BLaER1 treated with 17β-estradiol and CSF1 and Interleukin-3, amounts not matched to agents 10 nM and 100 nM (cell line): ENCODE data around the gene KRTCAP2.
A peak's percentile ranks its signal among the peaks of the same experiment; 100 is the strongest.

Source experiments
- H3K27ac ChIP-seq, 11 experiments: shearing (Covaris generic); formaldehyde crosslinking; 2 replicates each; pipeline ENCODE4 v1.8.1; 2022
- H3K27me3 ChIP-seq, 11 experiments: shearing (Covaris generic); formaldehyde crosslinking; 2 replicates each; pipeline ENCODE4 v1.8.1; 2022
- H3K36me3 ChIP-seq, 11 experiments: shearing (Covaris generic); formaldehyde crosslinking; 2 replicates each; pipeline ENCODE4 v1.8.1; 2022
- H3K4me1 ChIP-seq, 10 experiments: shearing (Covaris generic); formaldehyde crosslinking; 2 replicates each; pipeline ENCODE4 v1.8.1; 2022
- H3K4me2 ChIP-seq, 11 experiments: shearing (Covaris generic); formaldehyde crosslinking; 2 replicates each; pipeline ENCODE4 v1.8.1; 2022
- H3K4me3 ChIP-seq, 10 experiments: shearing (Covaris generic); formaldehyde crosslinking; 2 replicates each; pipeline ENCODE4 v1.8.1; 2022
- H3K9ac ChIP-seq, 11 experiments: shearing (Covaris generic); formaldehyde crosslinking; 2 replicates each; pipeline ENCODE4 v1.8.1; 2022
- H3K9me3 ChIP-seq, 11 experiments: shearing (Covaris generic); formaldehyde crosslinking; replicated peaks in 1 of 11; 2 replicates each; pipeline ENCODE4 v1.8.1; 2022
- H4K20me1 ChIP-seq, 11 experiments: shearing (Covaris generic); formaldehyde crosslinking; 2 replicates each; pipeline ENCODE4 v1.8.1; 2022
- Cebpa-rat ChIP-seq, 11 experiments: shearing (Covaris generic); IDR thresholded peaks; 2 replicates each; pipeline ENCODE4 v1.8.1; 2022

The KRTCAP2 gene

GRCh38 chr1:155175281-155175926 is 2.3 kb upstream of the KRTCAP2 start:
- peak overlapping the region in 7 of 11 experiments; percentile 60 to 95 (median 88); a peak in 10 of 22 replicates for H3K27ac ChIP-seq
- H3K9me3 ChIP-seq: no peaks in the 10 kb centered on the region
- H4K20me1 ChIP-seq: peaks cover 0 to 8% (median 0%) of the 10 kb centered on the region in 11 experiments; a peak in 5 of 22 replicates
- peaks cover 46 to 77% (median 65%) of the 10 kb centered on the region in 10 experiments for H3K4me1 ChIP-seq
- H3K4me2 ChIP-seq: peak overlapping the region; percentile 90 to 99 (median 97)
- H3K4me3 ChIP-seq: peak overlapping the region; percentile 73 to 93 (median 84); a peak in 19 of 20 replicates
- no peaks in the 10 kb centered on the region for H3K27me3 ChIP-seq
- TF ChIP-seq Cebpa-rat (IDR thresholded peaks at IDR 0.05): no peak
- peak overlapping the region in 9 of 11 experiments; percentile 87 to 97 (median 92); a peak in 20 of 22 replicates for H3K9ac ChIP-seq
- peaks cover 38 to 56% (median 47%) of the 10 kb centered on the region in 11 experiments for H3K36me3 ChIP-seq

DNA sequence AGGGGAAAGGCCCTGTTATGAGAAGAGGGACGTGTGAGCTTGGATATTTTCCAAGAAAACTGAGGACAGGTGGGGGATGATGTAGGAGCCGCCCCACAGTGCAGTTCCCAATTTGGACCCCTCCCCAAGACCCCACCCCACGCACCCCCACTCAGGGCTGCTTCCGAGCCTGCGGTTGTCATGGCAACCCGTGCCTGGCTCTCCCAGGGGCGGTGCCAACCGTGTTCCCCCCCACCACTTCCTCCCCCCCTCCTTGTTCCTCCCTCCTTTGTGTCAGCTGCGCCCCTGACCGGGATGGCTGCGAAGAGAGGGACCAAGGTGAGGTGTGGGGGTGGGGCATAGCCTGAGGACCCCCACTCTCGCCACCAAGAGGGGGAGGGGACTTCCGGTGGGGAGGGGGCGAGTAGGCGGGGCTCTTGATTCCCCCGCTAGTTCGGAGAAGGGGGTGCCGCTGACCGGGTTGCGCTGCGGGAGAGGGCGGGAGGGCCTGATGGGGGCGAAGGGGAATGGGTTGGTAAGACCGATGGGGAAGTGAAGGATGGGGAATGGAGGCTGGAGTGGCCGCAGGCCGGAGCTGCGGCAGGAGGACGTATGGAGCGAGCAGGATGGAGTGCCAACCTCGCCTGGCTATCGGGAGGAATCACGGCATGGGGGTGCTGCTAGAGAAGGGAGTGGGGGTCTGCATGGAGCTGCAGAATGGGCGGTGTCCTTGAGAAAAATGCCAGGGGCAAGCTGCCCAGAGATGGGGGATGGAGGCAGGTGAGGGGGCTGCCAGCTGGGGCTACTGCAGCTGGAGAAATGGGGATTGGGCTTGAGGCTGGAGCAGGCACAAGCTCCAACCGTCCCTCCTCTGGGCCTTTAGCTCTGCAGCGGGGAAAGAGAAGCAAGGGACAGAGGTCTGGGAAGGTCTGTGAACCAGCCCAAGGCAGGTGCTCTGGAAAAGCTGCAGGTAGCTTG is 1.5 kb upstream of the KRTCAP2 start:
- peak overlapping the region; percentile 58 to 97 (median 92); a peak in 21 of 22 replicates for H3K9ac ChIP-seq
- H3K4me2 ChIP-seq: peak overlapping the region; percentile 90 to 99 (median 97)
- TF ChIP-seq Cebpa-rat (IDR thresholded peaks at IDR 0.05): no peak
- H3K36me3 ChIP-seq: peaks cover 41 to 56% (median 47%) of the 10 kb centered on the region in 11 experiments
- H3K9me3 ChIP-seq: no peaks in the 10 kb centered on the region
- peaks cover 0 to 8% (median 0%) of the 10 kb centered on the region in 11 experiments; a peak in 5 of 22 replicates for H4K20me1 ChIP-seq
- peak overlapping the region; percentile 73 to 93 (median 84) for H3K4me3 ChIP-seq
- peaks cover 46 to 77% (median 65%) of the 10 kb centered on the region in 10 experiments for H3K4me1 ChIP-seq
- H3K27me3 ChIP-seq: no peaks in the 10 kb centered on the region
- peak overlapping the region in 9 of 11 experiments; percentile 18 to 95 (median 88); a peak in 16 of 22 replicates for H3K27ac ChIP-seq

DNA sequence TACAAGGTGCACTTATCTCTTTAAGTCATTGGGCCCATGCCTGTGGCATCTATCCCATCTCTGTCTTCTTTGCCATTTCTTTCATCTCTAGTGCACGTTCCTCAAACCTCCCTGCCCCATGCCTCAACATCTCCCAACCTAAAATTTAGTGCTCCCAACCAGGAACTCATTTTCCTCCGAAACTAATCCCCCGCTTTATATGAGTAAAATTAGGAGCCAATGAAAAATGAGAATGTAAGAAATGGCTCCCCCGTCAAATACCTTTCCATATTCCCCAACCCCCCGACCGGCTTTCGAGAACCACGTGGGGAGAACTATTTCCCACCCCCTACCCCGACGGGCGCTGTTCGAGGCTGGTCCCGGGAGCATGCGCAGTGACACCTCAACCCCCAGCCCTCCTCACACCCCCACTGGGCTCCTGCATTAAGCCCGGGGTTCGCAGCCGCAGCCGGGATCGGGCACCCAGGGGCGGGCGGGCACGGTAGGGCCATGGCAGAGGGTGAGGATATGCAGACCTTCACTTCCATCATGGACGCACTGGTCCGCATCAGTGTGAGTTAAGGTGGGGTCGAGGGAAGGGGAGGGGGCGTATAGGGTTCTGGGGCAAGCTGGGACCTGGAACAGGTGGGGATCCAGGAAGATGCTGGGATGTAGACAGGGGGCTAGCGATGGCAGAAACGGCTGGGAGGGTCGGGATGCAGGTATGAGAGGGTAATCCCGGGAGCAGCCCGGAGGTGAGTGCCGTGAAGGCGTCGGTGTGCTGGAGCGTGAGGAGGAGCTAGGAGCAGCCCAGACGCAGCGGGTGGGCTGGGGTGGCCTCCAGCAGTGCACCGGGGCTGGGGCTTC is 597 bp upstream of the KRTCAP2 start, which contains the start of gene TRIM46:
Gene TRIM46, plus strand, starts transcription at position 372 of the 846 bp plus-strand sequence. Its CDS starts 118 bp downstream, at position 490.
- H3K36me3 ChIP-seq: peaks cover 41 to 56% (median 47%) of the 10 kb centered on the region in 11 experiments

DNA sequence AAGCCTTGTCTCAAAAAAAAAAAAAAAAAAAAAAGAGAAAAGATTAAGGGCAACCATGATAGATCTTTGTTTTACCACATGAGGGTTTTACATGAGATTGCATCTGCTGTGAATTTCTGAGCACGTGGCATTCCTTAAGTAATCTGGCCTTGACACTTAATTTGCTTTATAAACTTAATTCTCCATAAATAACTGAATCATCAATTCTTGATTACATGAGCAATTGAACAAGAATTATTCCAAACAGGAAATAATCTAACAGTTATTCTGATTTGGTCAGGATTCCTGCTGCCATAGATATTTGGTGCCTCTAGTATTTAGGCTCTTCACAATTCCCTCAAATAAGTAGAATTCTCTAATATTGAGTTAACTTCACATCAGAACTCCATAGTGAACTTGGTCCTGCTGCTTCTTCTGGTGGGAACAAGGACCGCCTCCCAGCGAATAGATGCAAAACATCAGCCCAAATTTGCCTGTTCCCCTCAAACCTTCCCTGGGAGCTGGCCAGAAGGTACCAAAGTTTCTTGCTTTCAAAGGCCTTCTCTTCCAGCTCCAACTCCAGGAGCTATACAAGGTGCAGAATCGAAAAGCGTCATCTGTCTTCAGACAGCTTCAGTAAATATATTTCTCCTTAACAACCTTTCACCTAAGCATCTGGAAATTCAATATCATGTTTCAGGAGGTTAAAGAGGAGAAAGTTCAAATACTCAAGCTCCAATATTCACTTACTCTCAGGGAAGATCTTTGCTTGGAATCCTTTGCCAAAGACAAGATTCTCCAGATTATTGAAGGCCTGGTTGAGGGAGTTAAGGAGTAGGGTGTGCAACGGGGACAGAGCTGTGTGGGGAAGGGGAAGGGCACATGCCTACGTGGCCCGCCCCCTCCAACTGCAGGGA is 1.0 kb downstream of the KRTCAP2 start:
- no peaks in the 10 kb centered on the region for H3K9me3 ChIP-seq
- H3K27ac ChIP-seq: peak overlapping the region; percentile 84 to 95 (median 91); a peak in 20 of 22 replicates
- TF ChIP-seq Cebpa-rat (IDR thresholded peaks at IDR 0.05): no peak

More for the DNA sequence above, 597 bp upstream of the KRTCAP2 start, which contains the start of gene TRIM46:
- TF ChIP-seq Cebpa-rat (IDR thresholded peaks at IDR 0.05): no peak
- Histone ChIP-seq H3K27ac (peak within 1 kb of the TSS; percentile 84 to 95 (median 91)), H4K20me1 (peaks cover 0 to 15% (median 0%) of the 10 kb centered on the region in 11 experiments; a peak in 5 of 22 replicates), H3K4me3 (peak within 1 kb of the TSS; percentile 73 to 93 (median 84)), H3K27me3 (no peaks in the 10 kb centered on the region), H3K9me3 (no peaks in the 10 kb centered on the region), H3K9ac (peak within 1 kb of the TSS; percentile 86 to 97 (median 92)), H3K4me2 (peak within 1 kb of the TSS; percentile 90 to 99 (median 97)), H3K4me1 (peaks cover 46 to 69% (median 58%) of the 10 kb centered on the region in 10 experiments)

DNA sequence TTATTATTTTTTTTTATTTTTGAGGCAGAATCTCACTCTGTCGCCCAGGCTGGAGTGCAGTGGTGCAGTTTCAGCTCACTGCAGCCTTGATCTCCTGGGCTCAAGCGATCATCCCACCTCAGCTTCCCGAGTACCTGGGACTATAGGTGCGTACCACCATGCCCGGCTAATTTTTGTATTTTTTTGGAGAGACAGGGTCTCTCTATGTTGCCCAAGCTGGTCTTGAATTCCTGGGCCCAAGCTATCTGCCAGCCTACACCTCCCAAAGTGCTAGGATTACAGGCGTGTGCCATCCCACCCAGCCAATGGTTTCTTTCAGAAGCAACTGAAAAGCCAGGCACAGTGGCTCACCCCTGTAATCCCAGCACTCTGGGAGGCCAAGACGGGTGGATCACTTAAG is 2.3 kb downstream of the KRTCAP2 start:
- Histone ChIP-seq H3K36me3 (peaks cover 26 to 37% (median 31%) of the 10 kb centered on the region in 11 experiments), H3K9ac (peak overlapping the region in 9 of 11 experiments; percentile 9 to 95 (median 92); a peak in 11 of 22 replicates), H3K4me1 (peaks cover 43 to 66% (median 61%) of the 10 kb centered on the region in 10 experiments), H3K27ac (no peak overlapping the region), H4K20me1 (peaks cover 0 to 21% (median 0%) of the 10 kb centered on the region in 11 experiments; a peak in 5 of 22 replicates), H3K27me3 (no peaks in the 10 kb centered on the region), H3K9me3 (no peaks in the 10 kb centered on the region), H3K4me3 (no peak overlapping the region), H3K4me2 (0 out of 22 replicates have a peak overlapping the region, but pooled peaks of 1 of the 11 experiments have one; percentile 98)
- no peak for TF ChIP-seq Cebpa-rat (IDR thresholded peaks at IDR 0.05)

More for the DNA sequence above, 1.0 kb downstream of the KRTCAP2 start:
- no peaks in the 10 kb centered on the region for H3K27me3 ChIP-seq
- peak overlapping the region; percentile 86 to 97 (median 92) for H3K9ac ChIP-seq
- peak overlapping the region; percentile 73 to 93 (median 84) for H3K4me3 ChIP-seq
- H4K20me1 ChIP-seq: peaks cover 0 to 21% (median 0%) of the 10 kb centered on the region in 11 experiments; a peak in 5 of 22 replicates
- H3K36me3 ChIP-seq: peaks cover 29 to 42% (median 35%) of the 10 kb centered on the region in 11 experiments
- peaks cover 45 to 67% (median 62%) of the 10 kb centered on the region in 10 experiments for H3K4me1 ChIP-seq
- peak overlapping the region; percentile 90 to 99 (median 97) for H3K4me2 ChIP-seq

- Histone ChIP-seq H3K4me1 (peaks cover 38 to 66% (median 61%) of the 10 kb centered on the region in 10 experiments), H3K9me3 (no peaks in the 10 kb centered on the region), H3K36me3 (peaks cover 26 to 37% (median 31%) of the 10 kb centered on the region in 11 experiments), H3K9ac (peak overlapping the region in 5 of 11 experiments; percentile 26 to 95 (median 92); a peak in 2 of 22 replicates), H3K4me3 (no peak overlapping the region), H3K27ac (no peak overlapping the region), H3K27me3 (no peaks in the 10 kb centered on the region), H4K20me1 (peaks cover 0 to 21% (median 0%) of the 10 kb centered on the region in 11 experiments; a peak in 5 of 22 replicates), H3K4me2 (no peak overlapping the region)
- no peak for TF ChIP-seq Cebpa-rat (IDR thresholded peaks at IDR 0.05)
These were observed 2.9 kb downstream of the KRTCAP2 start for GRCh38 chr1:155170101-155170785.
